Cardiac fibroblast (primary cell): ENCODE results near the gene BDKRB2.

Experiments used
- DNase-seq, 2 donors: peaks; one replicate each; pipeline versions ENCODE4 v3.0.0 to v3.0.0-alpha.2; 2010; ENCODE audit warnings: low read depth in 2 of 2
- H3K4me3 ChIP-seq, 2 donors: replicated peaks in 1 of 2; 1 replicate in 1 of 2; 2 replicates in 1 of 2; pipeline ENCODE4 v1.5.1; 2011; ENCODE audit warnings: low read depth in 2 of 2, low read length in 2 of 2, mild to moderate bottlenecking in 2 of 2, moderate library complexity in 1 of 2
- CTCF ChIP-seq: IDR thresholded peaks from one replicate; pipeline ENCODE4 v1.5.1; 2011; ENCODE audit warnings: low read depth, mild to moderate bottlenecking, low read length, inconsistent platforms

Gene BDKRB2

DNA sequence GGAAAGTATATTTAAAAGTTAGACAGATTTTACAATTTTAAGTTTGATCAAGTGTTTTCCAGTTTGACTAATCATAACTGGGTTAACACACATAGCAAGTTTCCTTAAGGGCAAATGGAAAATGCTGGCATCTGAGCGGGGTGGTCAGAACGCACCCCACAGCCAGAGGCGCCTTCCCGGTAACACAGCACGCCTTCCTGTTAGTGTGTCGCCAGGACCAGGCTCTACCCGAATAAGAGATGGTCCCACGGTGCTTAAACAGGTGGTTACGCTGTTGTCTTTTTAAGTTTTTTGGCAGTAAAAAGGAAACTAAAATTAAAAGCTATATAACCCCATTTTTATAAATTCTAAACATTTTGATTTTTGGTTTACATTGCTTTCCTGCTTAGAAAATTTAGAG lies 79.4 kb downstream of the BDKRB2 start:
- no peak for DNase-seq
- H3K4me3 ChIP-seq: no peak overlapping the region
- TF ChIP-seq CTCF: no peak

- H3K4me3 ChIP-seq: no peak overlapping the region
- TF ChIP-seq CTCF: no peak
- DNase-seq: no peak
These were observed 79.8 kb downstream of the BDKRB2 start for GRCh38 chr14:96284430-96284829.

- H3K4me3 ChIP-seq: no peak overlapping the region
- no peak for TF ChIP-seq CTCF
- DNase-seq: peak; percentile 15 to 76
These were observed 81.0 kb downstream of the BDKRB2 start for GRCh38 chr14:96285667-96286066.

DNA sequence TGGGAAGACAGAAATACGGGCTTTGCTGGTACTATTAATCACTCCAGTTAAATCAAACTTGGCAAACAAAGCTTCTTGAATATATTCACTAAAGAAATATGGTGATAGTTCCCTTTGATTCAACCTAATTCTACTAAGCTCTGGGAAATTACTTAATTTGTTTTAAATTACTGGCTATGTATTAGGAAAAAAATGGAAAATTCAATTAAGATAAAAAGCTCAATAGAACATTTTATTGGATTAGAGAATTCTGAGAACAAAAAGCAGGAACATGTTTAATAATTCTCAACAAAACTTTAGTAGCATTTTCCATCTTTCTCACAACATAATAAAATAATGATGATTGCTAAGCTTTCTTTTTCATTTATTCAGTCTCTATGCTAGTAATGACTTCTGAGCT lies 81.6 kb downstream of the BDKRB2 start:
- no peak overlapping the region for H3K4me3 ChIP-seq
- TF ChIP-seq CTCF: no peak
- DNase-seq: no peak

GRCh38 chr14:96287856-96288255 lies 83.2 kb downstream of the BDKRB2 start:
- TF ChIP-seq CTCF: no peak
- no peak for DNase-seq
- no peak overlapping the region for H3K4me3 ChIP-seq
